HG02852 (cell line): Measurements from ENCODE around the gene RCCD1.

Source experiments
- ATAC-seq: cut with Tn5 transposase; IDR thresholded peaks from one replicate; pipeline ENCODE4 v1.9.1; 2021; ENCODE audit warnings: mild to moderate bottlenecking, moderate library complexity; ENCODE audit not compliant: unreplicated experiment

Gene RCCD1

GRCh38 chr15:91007266-91007665, 52.6 kb downstream of the RCCD1 start:
- no peak for ATAC-seq
